Body of pancreas (tissue), 4 donors: Measurements from ENCODE around the gene RECQL. TPM values are rescaled to one million over a fixed set of nuclear protein-coding genes. Genes with fewer than 3 reads are reported as not detected.
A peak's percentile ranks its signal among the peaks of the same experiment; 100 is the strongest.
"Not testable (repeated sequence)": the region's sequence is repeated elsewhere in the genome, so short reads cannot be mapped to it uniquely, and the experiment has no call there.

Experiments
- ATAC-seq: fragments of 150-250 bp; one replicate; pipeline ENCODE4 v1.9.1; 2016
- DNase-seq, 4 donors: peaks; one replicate each; pipeline ENCODE4 v3.0.0-alpha.2; 2019
- H3K27ac ChIP-seq, 4 donors: fragments of 200-600 bp; sonication (generic); 1 replicate in 3 of 4; 2 replicates in 1 of 4; pipeline versions ENCODE4 v1.5.1 to v1.6.1; 2016 to 2019; ENCODE audit warnings: mild to moderate bottlenecking in 1 of 4, mixed read lengths in 1 of 4, moderate library complexity in 1 of 4
- H3K27me3 ChIP-seq, 2 donors: fragments of 200-600 bp; sonication (generic); one replicate each; pipeline ENCODE4 v1.6.0; 2016; ENCODE audit warnings: mild to moderate bottlenecking in 1 of 2
- H3K36me3 ChIP-seq, 2 donors: fragments of 200-600 bp; sonication (generic); replicated peaks in 1 of 2; 2 replicates each; pipeline ENCODE4 v1.5.1; 2016; ENCODE audit warnings: low read depth in 2 of 2; ENCODE audit not compliant: insufficient read depth in 1 of 2
- H3K4me1 ChIP-seq: fragments of 200-600 bp; sonication (generic); one replicate; pipeline ENCODE4 v1.6.0; 2016
- H3K4me3 ChIP-seq, 2 donors: fragments of 200-600 bp; sonication (generic); 1 replicate in 1 of 2; 2 replicates in 1 of 2; pipeline ENCODE4 v1.5.1; 2016 to 2019
- H3K9me3 ChIP-seq, 3 donors: fragments of 200-600 bp; sonication (generic); 1 replicate in 2 of 3; 2 replicates in 1 of 3; pipeline ENCODE4 v1.5.1; 2016
- CTCF ChIP-seq, 7 experiments: fragments of 450-650 bp in 4 of 7; fragments of 200-600 bp in 3 of 7; sonication (generic) in 3 of 7; IDR thresholded peaks; one replicate each; pipeline ENCODE4 v1.5.1; 2016 to 2019; ENCODE audit warnings: antibody characterized with exemption in 7 of 7
- POLR2A ChIP-seq, 3 donors: fragments of 450-650 bp; IDR thresholded peaks; one replicate each; pipeline ENCODE4 v1.6.1; 2016; ENCODE audit warnings: antibody characterized with exemption in 3 of 3, mild to moderate bottlenecking in 2 of 3
- WGBS, 2 donors: methylation state at CpG; one replicate each; pipeline ENCODE4 v1.1.5; 2017; 5-methylcytosine and 5-hydroxymethylcytosine counted together
- intact Hi-C: fragments of 100-400 bp; cut with DNase I; formaldehyde crosslinking; loops from one replicate; pipeline ENCODE4 v1.15.1; 2023
- total RNA-seq, 2 donors: library from RNA; depleted of rRNA; stranded (reverse); fragments of >200 nt; gene quantifications; one replicate each; pipeline ENCODE4 v1.1.0, GENCODE V29; 2016

Gene RECQL
- total RNA-seq, 2 donors from 2014 or later, result 5.3 to 18.9 TPM

DNA sequence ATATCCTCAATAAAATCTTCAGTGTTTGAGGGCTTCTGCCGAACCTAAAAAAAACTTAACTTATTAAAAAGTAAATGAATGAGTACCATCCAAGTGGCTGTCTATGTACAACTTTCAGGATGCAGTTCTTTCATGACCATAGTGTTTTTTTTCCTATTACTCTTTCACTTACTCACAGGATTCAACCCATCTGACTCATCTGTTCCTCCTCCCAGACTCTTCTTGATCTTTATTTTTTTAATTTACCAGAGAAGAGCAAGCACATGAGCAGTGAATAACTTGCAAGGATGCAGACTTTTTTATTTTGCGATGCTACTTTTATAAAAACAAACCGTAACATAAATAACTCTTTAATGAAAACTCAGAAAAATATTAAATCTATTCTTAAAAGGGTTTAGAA lies 24.5 kb downstream of the RECQL start:
- Histone ChIP-seq H3K9me3 (no peaks in the 10 kb centered on the region), H3K36me3 (peaks cover 0 to 5% of the 10 kb centered on the region in 2 donors), H3K4me1 (peaks cover 14% of the 10 kb centered on the region), H3K4me3 (no peak overlapping the region), H3K27me3 (no peaks in the 10 kb centered on the region), H3K27ac (peak overlapping the region in 1 of 4 donors; percentile 24)
- 91 to 94% methylated on average over 3 of the region's 3 CpGs for WGBS, 2 donors
- no peak for TF ChIP-seq POLR2A (IDR thresholded peaks at IDR 0.05)
- no peak for TF ChIP-seq CTCF (IDR thresholded peaks at IDR 0.05)
- intact Hi-C loops, result no loop called here
- ATAC-seq (no peak), DNase-seq (no peak)

DNA sequence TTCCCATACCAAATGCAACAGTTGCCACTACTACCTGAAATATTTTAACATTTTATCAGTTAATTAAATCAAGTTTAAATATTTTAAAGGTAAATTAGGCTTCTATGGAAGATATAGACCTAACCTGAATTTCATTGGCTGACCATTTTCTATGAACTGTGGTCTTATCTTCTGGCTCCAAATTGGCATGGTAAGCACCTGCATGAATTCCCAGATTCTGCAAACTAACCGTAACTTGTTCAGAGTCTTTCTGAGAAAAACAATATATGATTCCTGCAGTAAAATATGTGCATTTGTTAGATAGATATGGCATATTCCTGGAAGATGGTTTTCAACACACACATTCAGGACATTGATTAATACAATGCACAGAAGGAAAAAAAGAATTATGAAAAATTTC lies 25.9 kb downstream of the RECQL start:
- TF ChIP-seq CTCF (IDR thresholded peaks at IDR 0.05) (no peak), POLR2A (IDR thresholded peaks at IDR 0.05) (no peak)
- Histone ChIP-seq H3K4me1 (peaks cover 26% of the 10 kb centered on the region), H3K27me3 (no peaks in the 10 kb centered on the region), H3K27ac (peak overlapping the region in 1 of 4 donors; percentile 24), H3K36me3 (peaks cover 0 to 5% of the 10 kb centered on the region in 2 donors), H3K4me3 (no peak overlapping the region), H3K9me3 (no peaks in the 10 kb centered on the region)
- WGBS, 2 donors, result 35 to 50% methylated on average over 1 of the region's 1 CpG
- DNase-seq, result peak in 2 of 4 donors; percentile 28 to 60
- peak; percentile 72 for ATAC-seq
- intact Hi-C loops, result no loop called here

- no peak overlapping the region for H3K27ac ChIP-seq
- WGBS, 2 donors, result 88 to 92% methylated on average over 7 of the region's 7 CpGs
- intact Hi-C loops, result no loop called here
- no peak for TF ChIP-seq POLR2A (IDR thresholded peaks at IDR 0.05)
- no peak for TF ChIP-seq CTCF (IDR thresholded peaks at IDR 0.05)
- H3K4me1 ChIP-seq, result peaks cover 26% of the 10 kb centered on the region
- H3K4me3 ChIP-seq, result no peak overlapping the region
- H3K27me3 ChIP-seq, result no peaks in the 10 kb centered on the region
- peaks cover 0 to 5% of the 10 kb centered on the region in 2 donors for H3K36me3 ChIP-seq
- ATAC-seq (no peak), DNase-seq (peak in 1 of 4 donors; percentile 11)
- no peaks in the 10 kb centered on the region for H3K9me3 ChIP-seq
Measured at GRCh38 chr12:21472197-21472823, 29.1 kb downstream of the RECQL start.

DNA sequence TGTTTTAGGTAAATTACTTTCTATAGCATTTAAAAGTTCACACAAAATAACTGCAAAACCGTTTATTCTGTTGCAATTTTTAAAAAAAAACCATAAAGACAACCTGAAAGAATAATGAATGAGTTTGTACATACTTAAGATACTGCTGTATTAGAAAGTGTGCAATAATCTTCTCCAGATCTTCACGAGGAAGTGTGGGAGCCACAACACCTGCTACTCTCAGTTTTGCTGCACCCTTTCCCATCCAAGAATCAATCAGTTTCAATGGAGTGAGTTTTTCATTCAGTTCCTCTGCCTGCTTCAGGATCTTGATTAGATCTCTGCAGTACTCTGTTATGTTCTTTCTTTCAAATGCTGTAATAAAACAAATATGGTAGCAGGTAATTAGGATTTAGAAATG lies 30.1 kb downstream of the RECQL start:
- Histone ChIP-seq H3K4me1 (peaks cover 24% of the 10 kb centered on the region), H3K36me3 (peaks cover 0 to 5% of the 10 kb centered on the region in 2 donors), H3K9me3 (no peaks in the 10 kb centered on the region), H3K27ac (no peak overlapping the region), H3K27me3 (no peaks in the 10 kb centered on the region), H3K4me3 (no peak overlapping the region)
- intact Hi-C loops, result no loop called here
- peak; percentile 24 for ATAC-seq
- peak; percentile 8 to 63 (median 18) for DNase-seq
- no peak for TF ChIP-seq CTCF (IDR thresholded peaks at IDR 0.05)
- no peak for TF ChIP-seq POLR2A (IDR thresholded peaks at IDR 0.05)
- WGBS, 2 donors, result 22 to 26% methylated on average over 2 of the region's 2 CpGs

- intact Hi-C loops, H3K27ac ChIP-seq, DNase-seq, H3K27me3 ChIP-seq, H3K4me3 ChIP-seq, ATAC-seq, H3K9me3 ChIP-seq: not testable (repeated sequence)
- 68 to 75% methylated on average over 2 of the region's 2 CpGs for WGBS, 2 donors
- Histone ChIP-seq H3K4me1 (peaks cover 15% of the 10 kb centered on the region), H3K36me3 (peaks cover 0 to 11% of the 10 kb centered on the region in 2 donors)
Measured at GRCh38 chr12:21467334-21467733, 34.1 kb downstream of the RECQL start.
